H1 (cell line): Measurements from ENCODE around the gene SIPA1L3. TPM values are rescaled to one million over a fixed set of nuclear protein-coding genes. Genes with fewer than 3 reads are reported as not detected.
A peak's percentile ranks its signal among the peaks of the same experiment; 100 is the strongest.

ENCODE experiments used
- CTCF ChIA-PET: fragments of 300-600 bp; sonication (Branson Sonifier 250); formaldehyde crosslinking; loops from one replicate; lab custom pipeline; 2021; ENCODE audit not compliant: partially characterized antibody; lab: Charles Lee
- POLR2A ChIA-PET: fragments of 300-600 bp; sonication (Branson Sonifier 250); formaldehyde crosslinking; loops from one replicate; lab custom pipeline; 2021; ENCODE audit warnings: inconsistent platforms; ENCODE audit not compliant: partially characterized antibody; lab: Charles Lee
- DNase-seq, 2 experiments: peaks; one replicate each; pipeline versions ENCODE4 v3.0.0 to v3.0.0-alpha.2; 2010 to 2022; ENCODE audit warnings: low spot score in 2 of 2, low read depth in 1 of 2, mixed read lengths in 1 of 2
- FAIRE-seq: peaks from 2 replicates; lab custom pipeline; 2011; peaks lifted over from hg19 to GRCh38; lab: Jason Lieb, UNC
- H2AFZ ChIP-seq: 2 replicates; pipeline ENCODE4 v1.8.1; 2012; ENCODE audit warnings: low read length, inconsistent platforms
- H2AK5ac ChIP-seq: 2 replicates; pipeline ENCODE4 v1.6.1; 2013; ENCODE audit warnings: low read depth, low read length
- H2BK120ac ChIP-seq: replicated peaks from 2 replicates; pipeline ENCODE3; 2013; ENCODE audit warnings: low read depth, low read length, inconsistent platforms
- H2BK12ac ChIP-seq: 2 replicates; pipeline ENCODE4 v1.6.1; 2013; ENCODE audit warnings: low read depth, low read length
- H2BK15ac ChIP-seq: 2 replicates; pipeline ENCODE4 v1.6.1; 2013; ENCODE audit warnings: low read length
- H2BK20ac ChIP-seq: 2 replicates; pipeline ENCODE4 v1.6.1; 2013; ENCODE audit warnings: low read length
- H2BK5ac ChIP-seq: 2 replicates; pipeline ENCODE4 v1.6.1; 2013; ENCODE audit warnings: low read depth, low read length
- H3K14ac ChIP-seq: 2 replicates; pipeline ENCODE4 v1.6.1; 2013; ENCODE audit warnings: inconsistent platforms; ENCODE audit not compliant: insufficient read length
- H3K18ac ChIP-seq: 2 replicates; pipeline ENCODE4 v1.6.1; 2013; ENCODE audit warnings: low read length; ENCODE audit errors: extremely low read depth
- H3K23ac ChIP-seq: 2 replicates; pipeline ENCODE4 v1.6.1; 2013; ENCODE audit warnings: inconsistent platforms; ENCODE audit not compliant: insufficient read length
- H3K23me2 ChIP-seq: 2 replicates; pipeline ENCODE4 v1.6.1; 2013; ENCODE audit warnings: low read depth, low read length
- H3K27ac ChIP-seq: 2 replicates; pipeline ENCODE4 v1.6.1; 2011; ENCODE audit warnings: low read depth, low read length, inconsistent platforms
- H3K27me3 ChIP-seq, 4 experiments: replicated peaks in 1 of 4; 1 replicate in 1 of 4; 2 replicates in 3 of 4; pipeline versions ENCODE4 v1.6.1 to v1.8.1; 2011 to 2013; ENCODE audit warnings: low read length in 3 of 4, mild to moderate bottlenecking in 3 of 4, inconsistent platforms in 2 of 4, mixed read lengths in 2 of 4, moderate library complexity in 1 of 4; ENCODE audit not compliant: control insufficient read depth in 3 of 4, insufficient read depth in 3 of 4; ENCODE audit errors: extremely low read depth in 1 of 4
- H3K36me3 ChIP-seq, 4 experiments: 2 replicates each; pipeline versions ENCODE4 v1.6.1 to v1.8.1; 2011 to 2013; ENCODE audit warnings: mild to moderate bottlenecking in 4 of 4, low read length in 3 of 4, moderate library complexity in 2 of 4, control low read depth in 1 of 4, inconsistent platforms in 1 of 4; ENCODE audit not compliant: insufficient read depth in 4 of 4, control insufficient read depth in 2 of 4
- H3K4ac ChIP-seq: replicated peaks from 2 replicates; pipeline ENCODE3; 2013; ENCODE audit warnings: low read length, low read depth, mixed read lengths, inconsistent platforms; ENCODE audit not compliant: insufficient read length
- H3K4me1 ChIP-seq, 4 experiments: replicated peaks in 1 of 4; 1 replicate in 1 of 4; 2 replicates in 3 of 4; pipeline versions ENCODE4 v1.6.1 to v1.8.1; 2011 to 2013; ENCODE audit warnings: low read length in 3 of 4, inconsistent platforms in 2 of 4, mixed read lengths in 1 of 4; ENCODE audit not compliant: insufficient read depth in 4 of 4, control insufficient read depth in 3 of 4
- H3K4me2 ChIP-seq, 2 experiments: 2 replicates each; pipeline versions ENCODE4 v1.6.1 to v1.8.1; 2011 to 2013; ENCODE audit warnings: low read depth in 2 of 2, low read length in 2 of 2, control low read depth in 1 of 2, inconsistent platforms in 1 of 2, mild to moderate bottlenecking in 1 of 2; ENCODE audit not compliant: insufficient read depth in 1 of 2
- H3K4me3 ChIP-seq, 4 experiments: fragments of 200-600, 300-600 bp in 1 of 4; sonication (generic), shearing (Covaris generic), sonication (Bioruptor Twin) in 1 of 4; 2 replicates each; pipeline versions ENCODE4 v1.5.1 to v1.8.1; 2011 to 2016; ENCODE audit warnings: low read length in 4 of 4, low read depth in 3 of 4, control low read depth in 2 of 4, inconsistent platforms in 2 of 4, mild to moderate bottlenecking in 2 of 4, mixed read lengths in 1 of 4, moderate library complexity in 1 of 4; ENCODE audit not compliant: insufficient read depth in 2 of 4; ENCODE audit errors: extremely low read depth in 1 of 4
- H3K56ac ChIP-seq: replicated peaks from 2 replicates; pipeline ENCODE3; 2013; ENCODE audit warnings: low read depth, mild to moderate bottlenecking, mixed read lengths, low read length, inconsistent platforms; ENCODE audit not compliant: insufficient read length
- H3K79me1 ChIP-seq: 2 replicates; pipeline ENCODE4 v1.6.1; 2013; ENCODE audit warnings: low read depth, low read length, control low read depth
- H3K79me2 ChIP-seq, 2 experiments: 2 replicates each; pipeline versions ENCODE4 v1.6.1 to v1.8.1; 2012 to 2013; ENCODE audit warnings: low read length in 2 of 2, mild to moderate bottlenecking in 2 of 2, inconsistent platforms in 1 of 2; ENCODE audit not compliant: insufficient read depth in 2 of 2, control insufficient read depth in 1 of 2
- H3K9ac ChIP-seq, 4 experiments: replicated peaks in 1 of 4; 1 replicate in 1 of 4; 2 replicates in 3 of 4; pipeline versions ENCODE4 v1.6.1 to v1.8.1; 2011 to 2013; ENCODE audit warnings: low read depth in 3 of 4, low read length in 3 of 4, control low read depth in 2 of 4, mild to moderate bottlenecking in 2 of 4, moderate library complexity in 2 of 4, inconsistent platforms in 1 of 4; ENCODE audit errors: extremely low read depth in 1 of 4
- H3K9me3 ChIP-seq, 2 experiments: 2 replicates each; pipeline versions ENCODE4 v1.6.1 to v1.8.1; 2012 to 2013; ENCODE audit warnings: mild to moderate bottlenecking in 2 of 2, moderate library complexity in 2 of 2, control low read depth in 1 of 2, inconsistent platforms in 1 of 2, low read depth in 1 of 2, low read length in 1 of 2, mixed read lengths in 1 of 2; ENCODE audit not compliant: insufficient read depth in 2 of 2
- H4K20me1 ChIP-seq, 2 experiments: replicated peaks in 1 of 2; 2 replicates each; pipeline versions ENCODE3 to v1.8.1; 2011 to 2013; ENCODE audit warnings: inconsistent platforms in 2 of 2, low read length in 2 of 2, mild to moderate bottlenecking in 1 of 2; ENCODE audit not compliant: insufficient read depth in 2 of 2, control insufficient read depth in 1 of 2
- H4K5ac ChIP-seq: 2 replicates; pipeline ENCODE4 v1.6.1; 2013; ENCODE audit warnings: low read length, low read depth, mixed read lengths, inconsistent platforms; ENCODE audit not compliant: insufficient read length
- H4K8ac ChIP-seq: 2 replicates; pipeline ENCODE4 v1.8.0; 2013; ENCODE audit warnings: mild to moderate bottlenecking, moderate library complexity, low read length, inconsistent platforms; ENCODE audit not compliant: insufficient read depth; ENCODE audit errors: extremely low read depth
- H4K91ac ChIP-seq: replicated peaks from 2 replicates; pipeline ENCODE3; 2013; ENCODE audit warnings: low read length, mixed read lengths, inconsistent platforms; ENCODE audit not compliant: insufficient read length
- BACH1 ChIP-seq: IDR thresholded peaks from 2 replicates; pipeline ENCODE4 v1.6.1; 2012; ENCODE audit warnings: low read length, improper control_type of control experiment
- GABPA ChIP-seq: IDR thresholded peaks from 2 replicates; pipeline ENCODE4 v1.6.1; 2011; ENCODE audit warnings: mild to moderate bottlenecking, low read length, moderate library complexity, borderline replicate concordance; ENCODE audit not compliant: insufficient read depth
- NRF1 ChIP-seq: IDR thresholded peaks from 2 replicates; pipeline ENCODE4 v1.6.1; 2011; ENCODE audit warnings: mild to moderate bottlenecking, low read depth, low read length, improper control_type of control experiment
- RBBP5 ChIP-seq: IDR thresholded peaks from 2 replicates; pipeline ENCODE4 v1.7.1; 2012; ENCODE audit warnings: low read depth, mild to moderate bottlenecking, inconsistent platforms, low read length, moderate library complexity, borderline replicate concordance
- SAP30 ChIP-seq: fragments of 300-600 bp; sonication (generic); IDR thresholded peaks from 2 replicates; pipeline ENCODE4 v1.7.1; 2012; ENCODE audit warnings: low read length, moderate library complexity, mild to moderate bottlenecking, inconsistent platforms; ENCODE audit not compliant: insufficient read depth, insufficient replicate concordance
- YY1 ChIP-seq: IDR thresholded peaks from 2 replicates; pipeline ENCODE4 v1.6.1; 2011; ENCODE audit warnings: low read depth, mild to moderate bottlenecking, low read length
- WGBS, 2 experiments: shearing (Covaris generic) in 1 of 2; methylation state at CpG; one replicate each; pipeline versions ENCODE4 v1.1.6 to v1.1.7; 2013 to 2015; ENCODE audit warnings: low lambda C conversion rate in 2 of 2, mixed read lengths in 2 of 2, inconsistent platforms in 1 of 2, low coverage in 1 of 2, missing lambda C conversion rate in 1 of 2; ENCODE audit not compliant: insufficient replicate concordance in 2 of 2, insufficient coverage in 1 of 2, insufficient read length in 1 of 2; ENCODE audit errors: extremely low coverage in 1 of 2, missing lambda C conversion rate in 1 of 2; 5-methylcytosine and 5-hydroxymethylcytosine counted together
- polyA plus RNA-seq, 7 experiments: library from polyadenylated mRNA; depleted of rRNA in 3 of 7; stranded (reverse) in 5 of 7; unstranded in 2 of 7; fragments of >200 nt in 5 of 7; fragments of 200-250 nt in 2 of 7; gene quantifications; 1 replicate in 5 of 7; 2 replicates in 1 of 7; 4 replicates in 1 of 7; pipeline versions ENCODE4 v1.2.1 to v1.2.3, GENCODE V29; 2011 to 2013; ENCODE audit warnings: missing spikeins in 2 of 7, mixed read lengths in 2 of 7
- total RNA-seq: library from RNA; stranded (reverse); fragmentation: NEBNext Ultra II Directional; extraction: Animal tissue kit (Norgen Biotek cat#: 25700); gene quantifications from 2 replicates; pipeline ENCODE4 v1.2.1, GENCODE V29; 2021
- TF ChIP-seq, protein P1 (sequence below): IDR thresholded peaks from 2 replicates; pipeline ENCODE4 v1.6.1; 2011; ENCODE audit warnings: low read length, improper control_type of control experiment

The SIPA1L3 gene
- total and polyA plus RNA-seq, 2 of the 8 experiments (the other 6 are each of a cell fraction or from before 2014, with no cell fraction given): 15.0 to 54.9 TPM

DNA sequence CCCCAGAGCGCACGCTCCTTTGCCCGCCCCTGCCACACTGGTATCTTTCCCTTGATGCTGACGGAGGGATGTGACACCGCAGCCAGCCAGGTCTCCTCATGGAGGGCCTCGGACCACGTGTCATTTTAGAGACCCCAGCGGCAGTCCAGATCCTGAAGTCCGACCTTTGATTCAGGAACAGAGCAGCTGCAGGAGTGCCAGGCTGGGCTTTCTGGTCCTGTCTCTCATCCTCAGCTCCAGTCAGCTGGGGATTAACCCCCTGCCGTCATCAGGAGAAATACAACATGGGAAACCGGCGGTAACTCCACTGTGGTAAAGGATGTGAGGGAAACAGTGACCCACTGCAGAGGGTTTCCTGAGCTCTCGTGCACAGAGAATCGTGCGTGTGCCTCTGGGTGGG lies 140.6 kb downstream of the SIPA1L3 start:
- Histone ChIP-seq H2AK5ac (no peak overlapping the region), H2BK5ac (no peak overlapping the region), H3K4ac (no peak overlapping the region), H3K4me3 (no peak overlapping the region), H3K14ac (no peak overlapping the region), H2BK20ac (peak overlapping the region; percentile 41; the same call in 1 of the 2 replicates), H2BK15ac (no peak overlapping the region), H3K79me1 (peaks cover 9% of the 10 kb centered on the region), H3K9me3 (peaks cover 0 to 3% of the 10 kb centered on the region in 2 experiments; a peak in 1 of 4 replicates), H3K23ac (no peak overlapping the region), H2AFZ (no peak overlapping the region), H3K4me1 (peaks cover 14 to 34% (median 30%) of the 10 kb centered on the region in 4 experiments), H4K8ac (no peak overlapping the region), H4K91ac (peak overlapping the region; percentile 11)
- WGBS, 2 experiments: 74% methylated on average over 15 of the region's 15 CpGs; no CpG with 5 or more reads in 1 of the 2 experiments
- peak in 1 of 2 experiments; percentile 56 for DNase-seq
- TF ChIP-seq YY1 (no peak), NRF1 (no peak), BACH1 (no peak), RBBP5 (no peak), SAP30 (no peak), GABPA (no peak)
- TF ChIP-seq, protein P1, sequence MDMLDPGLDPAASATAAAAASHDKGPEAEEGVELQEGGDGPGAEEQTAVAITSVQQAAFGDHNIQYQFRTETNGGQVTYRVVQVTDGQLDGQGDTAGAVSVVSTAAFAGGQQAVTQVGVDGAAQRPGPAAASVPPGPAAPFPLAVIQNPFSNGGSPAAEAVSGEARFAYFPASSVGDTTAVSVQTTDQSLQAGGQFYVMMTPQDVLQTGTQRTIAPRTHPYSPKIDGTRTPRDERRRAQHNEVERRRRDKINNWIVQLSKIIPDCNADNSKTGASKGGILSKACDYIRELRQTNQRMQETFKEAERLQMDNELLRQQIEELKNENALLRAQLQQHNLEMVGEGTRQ: no peak
- TF ChIP-seq, all 59 proteins: peak for 0
- Histone ChIP-seq H3K18ac (no peak overlapping the region), H2BK12ac (no peak overlapping the region), H4K5ac (no peak overlapping the region), H3K36me3 (no peaks in the 10 kb centered on the region), H3K23me2 (no peaks in the 10 kb centered on the region), H3K27me3 (no peaks in the 10 kb centered on the region), H3K9ac (no peak overlapping the region), H2BK120ac (no peak overlapping the region), H3K4me2 (peak overlapping the region in 1 of 2 experiments; percentile 28; a peak in 1 of 4 replicates), H3K56ac (no peak overlapping the region), H3K27ac (no peak overlapping the region), H4K20me1 (peaks cover 3 to 11% of the 10 kb centered on the region in 2 experiments), H3K79me2 (peaks cover 0 to 26% of the 10 kb centered on the region in 2 experiments; a peak in 1 of 4 replicates)
- CTCF ChIA-PET: interaction anchor here (1.0 to 2.0 kb wide), 7 partner anchors 11 to 145 kb away, joined by 4 to 7 read pairs (median 5); no protein-coding TSS in a partner anchor
- POLR2A ChIA-PET: interaction anchor here (0.9 to 1.7 kb wide), 5 partner anchors 9 to 115 kb away, joined by 3 to 5 read pairs (median 3); no protein-coding TSS in a partner anchor
- no peak for FAIRE-seq
